Uterus (tissue), 4 donors: ENCODE measurements around the gene RPS6KA2. TPM values are rescaled to one million over a fixed set of nuclear protein-coding genes. Genes with fewer than 3 reads are reported as not detected.

Source experiments
- DNase-seq, 2 donors: peaks; one replicate each; pipeline ENCODE4 v3.0.0-alpha.2; 2019 to 2020
- H3K27ac ChIP-seq, 2 donors: fragments of 200-600 bp; sonication (generic); 1 replicate in 1 of 2; 2 replicates in 1 of 2; pipeline ENCODE4 v1.5.1; 2016 to 2018
- H3K27me3 ChIP-seq, 2 donors: fragments of 200-600 bp; sonication (generic); one replicate each; pipeline ENCODE4 v1.5.1; 2018 to 2019; ENCODE audit warnings: control low read depth in 1 of 2
- H3K36me3 ChIP-seq, 2 donors: fragments of 200-600 bp; sonication (generic); one replicate each; pipeline ENCODE4 v1.5.1; 2019; ENCODE audit warnings: control low read depth in 1 of 2
- H3K4me1 ChIP-seq, 2 donors: fragments of 200-600 bp; sonication (generic); one replicate each; pipeline ENCODE4 v1.5.1; 2018 to 2019; ENCODE audit warnings: control low read depth in 1 of 2
- H3K4me3 ChIP-seq, 2 donors: fragments of 200-600 bp; sonication (generic); 1 replicate in 1 of 2; 2 replicates in 1 of 2; pipeline ENCODE4 v1.5.1; 2018 to 2019; ENCODE audit warnings: mild to moderate bottlenecking in 1 of 2
- H3K9me3 ChIP-seq, 2 donors: fragments of 200-600 bp; sonication (generic); one replicate each; pipeline ENCODE4 v1.5.1; 2019; ENCODE audit warnings: control low read depth in 1 of 2
- POLR2A ChIP-seq, 2 donors: fragments of 450-650 bp; IDR thresholded peaks; one replicate each; pipeline ENCODE4 v1.6.1; 2016; ENCODE audit warnings: antibody characterized with exemption in 2 of 2, mild to moderate bottlenecking in 1 of 2, moderate library complexity in 1 of 2
- intact Hi-C: fragments of 100-400 bp; cut with DNase I; formaldehyde crosslinking; loops from one replicate; pipeline ENCODE4 v1.15.1; 2023; ENCODE audit warnings: low total_unique reads
- total RNA-seq, 4 donors: library from RNA; depleted of rRNA in 3 of 4; stranded (reverse); fragments of >200 nt in 3 of 4; gene quantifications; one replicate each; pipeline versions ENCODE4 v1.1.0 to v1.2.4, GENCODE V29; 2014 to 2023
- TF ChIP-seq, protein P1 (sequence below), 4 experiments: fragments of 200-600 bp in 2 of 4; fragments of 450-650 bp in 2 of 4; sonication (generic) in 2 of 4; IDR thresholded peaks; one replicate each; pipeline ENCODE4 v1.5.1; 2016 to 2019; ENCODE audit warnings: antibody characterized with exemption in 4 of 4, mild to moderate bottlenecking in 2 of 4, moderate library complexity in 1 of 4
- donor health status: DM: yes; HTN: yes; CAD: no.

Gene RPS6KA2
- total RNA-seq, 4 donors from 2014 or later, result 34.0 to 78.4 (median 55.8) TPM

DNA sequence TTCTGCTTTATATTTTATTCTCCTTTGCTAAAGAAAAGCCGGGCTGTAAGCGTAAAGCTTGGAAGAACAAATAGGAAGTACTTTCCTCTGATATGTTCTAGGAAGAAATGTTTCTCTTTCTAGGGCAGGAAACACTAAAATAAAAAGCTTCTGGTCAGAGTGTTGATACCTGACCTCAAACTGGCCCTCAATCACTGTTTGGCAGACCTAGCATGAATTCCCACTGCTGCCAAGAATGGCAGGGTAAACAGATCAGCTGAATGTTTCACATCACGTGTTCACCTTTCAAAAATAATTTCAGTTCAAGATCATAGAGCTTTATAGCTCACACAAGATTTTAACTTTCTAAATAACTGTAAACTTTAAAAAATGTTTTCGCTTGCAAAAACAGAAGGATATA is 247.3 kb downstream of the RPS6KA2 start:
- Histone ChIP-seq H3K4me1 (no peaks in the 10 kb centered on the region), H3K36me3 (no peaks in the 10 kb centered on the region), H3K27me3 (no peaks in the 10 kb centered on the region), H3K27ac (no peak overlapping the region), H3K9me3 (no peaks in the 10 kb centered on the region), H3K4me3 (no peak overlapping the region)
- no peak for DNase-seq
- intact Hi-C loops, result no loop called here
- TF ChIP-seq, protein P1, sequence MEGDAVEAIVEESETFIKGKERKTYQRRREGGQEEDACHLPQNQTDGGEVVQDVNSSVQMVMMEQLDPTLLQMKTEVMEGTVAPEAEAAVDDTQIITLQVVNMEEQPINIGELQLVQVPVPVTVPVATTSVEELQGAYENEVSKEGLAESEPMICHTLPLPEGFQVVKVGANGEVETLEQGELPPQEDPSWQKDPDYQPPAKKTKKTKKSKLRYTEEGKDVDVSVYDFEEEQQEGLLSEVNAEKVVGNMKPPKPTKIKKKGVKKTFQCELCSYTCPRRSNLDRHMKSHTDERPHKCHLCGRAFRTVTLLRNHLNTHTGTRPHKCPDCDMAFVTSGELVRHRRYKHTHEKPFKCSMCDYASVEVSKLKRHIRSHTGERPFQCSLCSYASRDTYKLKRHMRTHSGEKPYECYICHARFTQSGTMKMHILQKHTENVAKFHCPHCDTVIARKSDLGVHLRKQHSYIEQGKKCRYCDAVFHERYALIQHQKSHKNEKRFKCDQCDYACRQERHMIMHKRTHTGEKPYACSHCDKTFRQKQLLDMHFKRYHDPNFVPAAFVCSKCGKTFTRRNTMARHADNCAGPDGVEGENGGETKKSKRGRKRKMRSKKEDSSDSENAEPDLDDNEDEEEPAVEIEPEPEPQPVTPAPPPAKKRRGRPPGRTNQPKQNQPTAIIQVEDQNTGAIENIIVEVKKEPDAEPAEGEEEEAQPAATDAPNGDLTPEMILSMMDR (IDR thresholded peaks at IDR 0.05), result no peak
- TF ChIP-seq POLR2A (IDR thresholded peaks at IDR 0.05), result no peak

DNA sequence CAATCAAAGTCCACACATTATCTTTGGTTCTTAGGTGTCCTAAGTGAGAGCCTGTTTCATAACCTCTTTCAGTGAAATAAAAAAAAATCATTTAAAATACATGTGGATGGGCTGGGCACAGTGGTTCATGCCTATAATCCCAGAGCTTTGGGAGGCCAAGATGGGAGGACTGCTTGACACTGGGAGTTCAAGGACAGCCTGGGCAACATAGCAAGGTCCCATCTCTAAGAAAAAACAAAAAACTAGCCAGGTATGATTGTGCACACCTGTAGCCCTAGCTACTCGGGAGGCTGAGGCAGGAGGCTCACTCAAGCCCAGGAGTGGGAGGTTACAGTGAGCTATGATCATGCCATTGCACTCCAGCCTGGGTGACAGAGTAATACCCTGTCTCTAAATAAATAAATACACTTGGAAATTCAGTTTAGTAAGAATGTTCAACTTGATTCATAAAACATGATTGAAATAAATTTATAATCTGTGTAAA is 247.9 kb downstream of the RPS6KA2 start:
- H3K27ac ChIP-seq, result no peak overlapping the region
- no peak for TF ChIP-seq POLR2A (IDR thresholded peaks at IDR 0.05)
- TF ChIP-seq, protein P1 (IDR thresholded peaks at IDR 0.05), result no peak
- H3K9me3 ChIP-seq, result no peaks in the 10 kb centered on the region
- intact Hi-C loops, result no loop called here
- no peaks in the 10 kb centered on the region for H3K27me3 ChIP-seq
- H3K4me1 ChIP-seq, result no peaks in the 10 kb centered on the region
- H3K4me3 ChIP-seq, result no peak overlapping the region
- no peak for DNase-seq
- H3K36me3 ChIP-seq, result no peaks in the 10 kb centered on the region

DNA sequence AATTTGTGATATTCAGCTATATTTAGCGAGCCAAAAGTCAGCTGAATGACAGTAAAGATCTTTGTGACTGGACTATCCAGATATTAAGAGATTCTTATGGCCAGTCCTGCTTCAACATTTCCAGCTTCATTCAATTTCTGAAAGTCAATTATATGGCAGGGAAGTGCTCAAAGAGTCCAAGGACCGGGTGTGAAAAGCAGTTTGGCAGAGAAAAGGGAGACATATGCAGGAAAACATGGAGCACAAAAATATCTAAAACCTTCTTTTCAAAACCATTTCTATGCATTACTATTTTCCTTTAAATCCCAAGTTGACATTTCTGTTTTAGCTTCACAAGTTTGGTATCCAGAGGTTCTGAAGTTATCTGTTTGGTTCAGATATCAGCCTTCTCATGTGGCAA is 249.3 kb downstream of the RPS6KA2 start:
- no peaks in the 10 kb centered on the region for H3K4me1 ChIP-seq
- no peak for DNase-seq
- H3K27ac ChIP-seq, result no peak overlapping the region
- H3K4me3 ChIP-seq, result no peak overlapping the region
- no peaks in the 10 kb centered on the region for H3K27me3 ChIP-seq
- H3K36me3 ChIP-seq, result no peaks in the 10 kb centered on the region
- TF ChIP-seq POLR2A (IDR thresholded peaks at IDR 0.05), result no peak
- TF ChIP-seq, protein P1 (IDR thresholded peaks at IDR 0.05), result no peak
- no peaks in the 10 kb centered on the region for H3K9me3 ChIP-seq
- intact Hi-C loops, result no loop called here

DNA sequence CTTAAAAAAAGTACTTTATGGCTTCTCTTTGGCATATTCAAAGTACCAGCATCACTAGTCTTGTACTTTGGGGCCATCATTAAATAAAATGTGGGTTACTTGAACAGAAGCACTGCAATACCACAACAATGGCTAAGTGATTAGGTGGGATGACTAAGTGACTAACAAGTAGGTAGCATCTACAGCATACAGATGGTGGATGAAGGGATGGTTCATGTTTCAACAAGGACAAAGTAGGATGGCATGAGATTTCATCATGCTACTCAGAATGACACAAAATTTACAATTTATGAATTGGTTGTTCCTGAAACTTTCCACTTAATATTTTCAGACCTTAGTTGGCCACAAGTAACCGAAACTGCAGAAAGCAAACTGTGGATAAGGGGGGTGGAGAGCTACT is 252.0 kb downstream of the RPS6KA2 start:
- intact Hi-C loops, result no loop called here
- no peaks in the 10 kb centered on the region for H3K27me3 ChIP-seq

DNA sequence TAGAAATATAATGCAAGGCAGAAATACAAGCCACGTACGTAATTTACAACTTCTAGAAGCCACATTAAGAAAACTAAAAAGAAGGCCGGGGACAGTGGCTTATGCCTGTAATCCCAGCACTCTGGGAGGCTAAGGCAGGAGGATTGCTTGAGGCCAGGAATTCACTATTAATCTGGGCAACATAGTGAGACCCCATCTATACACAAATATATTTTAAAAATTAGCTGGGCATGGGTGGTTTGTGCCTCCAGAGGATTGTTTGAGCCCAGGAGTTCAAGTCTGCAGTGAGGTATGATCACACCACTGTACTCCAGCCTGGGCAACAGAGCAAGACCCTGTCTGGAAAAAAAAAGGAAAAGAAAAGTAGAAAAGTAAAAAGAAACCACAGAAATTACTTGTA is 256.6 kb downstream of the RPS6KA2 start:
- Histone ChIP-seq H3K27ac (no peak overlapping the region), H3K36me3 (no peaks in the 10 kb centered on the region), H3K9me3 (no peaks in the 10 kb centered on the region), H3K4me1 (no peaks in the 10 kb centered on the region), H3K27me3 (no peaks in the 10 kb centered on the region), H3K4me3 (no peak overlapping the region)
- TF ChIP-seq, protein P1 (IDR thresholded peaks at IDR 0.05), result no peak
- TF ChIP-seq POLR2A (IDR thresholded peaks at IDR 0.05), result no peak
- no peak for DNase-seq
- intact Hi-C loops, result no loop called here

More for the DNA sequence above, 252.0 kb downstream of the RPS6KA2 start:
- DNase-seq, result no peak
- no peaks in the 10 kb centered on the region for H3K9me3 ChIP-seq
- H3K36me3 ChIP-seq, result no peaks in the 10 kb centered on the region
- TF ChIP-seq, protein P1 (IDR thresholded peaks at IDR 0.05), result no peak
- TF ChIP-seq POLR2A (IDR thresholded peaks at IDR 0.05), result no peak
- no peaks in the 10 kb centered on the region for H3K4me1 ChIP-seq
- H3K27ac ChIP-seq, result no peak overlapping the region
- H3K4me3 ChIP-seq, result no peak overlapping the region
